ENCODE data around the gene ALK. TPM values are rescaled to one million over a fixed set of nuclear protein-coding genes. Genes with fewer than 3 reads are reported as not detected.

Gene ALK
- total RNA-seq, 2 donors from 2014 or later = 0.05 TPM; not detected in 1

- no peaks in the 10 kb centered on the region for H3K9me3 Mint-ChIP-seq
- DNase-seq (ENCODE audit: low spot score in 2 of 2) (no peak), ATAC-seq (no peak)
- no peaks in the 10 kb centered on the region for H3K36me3 Mint-ChIP-seq
- H3K27ac Mint-ChIP-seq = no peak overlapping the region
Measured at GRCh38 chr2:29583548-29584156, 337.7 kb downstream of the ALK start.

- H3K36me3 Mint-ChIP-seq = no peaks in the 10 kb centered on the region
- DNase-seq (ENCODE audit: low spot score in 2 of 2) (no peak), ATAC-seq (no peak)
- no peak overlapping the region for H3K27ac Mint-ChIP-seq
- no peaks in the 10 kb centered on the region for H3K9me3 Mint-ChIP-seq
Measured at GRCh38 chr2:29583104-29583503, 338.3 kb downstream of the ALK start.

- ATAC-seq (no peak), DNase-seq (ENCODE audit: low spot score in 2 of 2) (no peak)
- Mint-ChIP-seq H3K27ac (no peak overlapping the region), H3K9me3 (no peaks in the 10 kb centered on the region), H3K36me3 (no peaks in the 10 kb centered on the region)
Measured at GRCh38 chr2:29582062-29582461, 339.3 kb downstream of the ALK start.

- Mint-ChIP-seq H3K36me3 (no peaks in the 10 kb centered on the region), H3K27ac (no peak overlapping the region), H3K9me3 (no peaks in the 10 kb centered on the region)
- DNase-seq (ENCODE audit: low spot score in 2 of 2) = no peak
- ATAC-seq = no peak
Measured at GRCh38 chr2:29580223-29580622, 341.2 kb downstream of the ALK start.

- H3K9me3 Mint-ChIP-seq = no peaks in the 10 kb centered on the region
Measured at GRCh38 chr2:29579495-29580169, 341.8 kb downstream of the ALK start.

GRCh38 chr2:29578084-29578598, 343.2 kb downstream of the ALK start:
- H3K9me3 Mint-ChIP-seq = no peaks in the 10 kb centered on the region
- ATAC-seq (no peak), DNase-seq (ENCODE audit: low spot score in 2 of 2) (no peak)
- H3K27ac Mint-ChIP-seq = no peak overlapping the region
- no peaks in the 10 kb centered on the region for H3K36me3 Mint-ChIP-seq

More at GRCh38 chr2:29579495-29580169, 341.8 kb downstream of the ALK start:
- DNase-seq (ENCODE audit: low spot score in 2 of 2) (no peak), ATAC-seq (no peak)
- Mint-ChIP-seq H3K27ac (no peak overlapping the region), H3K36me3 (no peaks in the 10 kb centered on the region)

GRCh38 chr2:29576231-29576630, 345.2 kb downstream of the ALK start:
- Mint-ChIP-seq H3K9me3 (no peaks in the 10 kb centered on the region), H3K27ac (no peak overlapping the region), H3K36me3 (no peaks in the 10 kb centered on the region)
- no peak for ATAC-seq
- DNase-seq (ENCODE audit: low spot score in 2 of 2) = no peak

- ATAC-seq (no peak), DNase-seq (ENCODE audit: low spot score in 2 of 2) (no peak)
- Mint-ChIP-seq H3K27ac (no peak overlapping the region), H3K36me3 (no peaks in the 10 kb centered on the region), H3K9me3 (no peaks in the 10 kb centered on the region)
Measured at GRCh38 chr2:29575370-29575890, 346.0 kb downstream of the ALK start.

- ATAC-seq = no peak
- Mint-ChIP-seq H3K9me3 (no peaks in the 10 kb centered on the region), H3K27ac (no peak overlapping the region), H3K36me3 (no peaks in the 10 kb centered on the region)
- no peak for DNase-seq (ENCODE audit: low spot score in 2 of 2)
Measured at GRCh38 chr2:29573612-29574011, 347.8 kb downstream of the ALK start.

- no peak for DNase-seq (ENCODE audit: low spot score in 2 of 2)
- no peak overlapping the region for H3K27ac Mint-ChIP-seq
- no peaks in the 10 kb centered on the region for H3K36me3 Mint-ChIP-seq
- no peaks in the 10 kb centered on the region for H3K9me3 Mint-ChIP-seq
- ATAC-seq = no peak
Measured at GRCh38 chr2:29573147-29573546, 348.2 kb downstream of the ALK start.

- no peaks in the 10 kb centered on the region for H3K36me3 Mint-ChIP-seq
- H3K9me3 Mint-ChIP-seq = no peaks in the 10 kb centered on the region
- no peak overlapping the region for H3K27ac Mint-ChIP-seq
- ATAC-seq (no peak), DNase-seq (ENCODE audit: low spot score in 2 of 2) (no peak)
Measured at GRCh38 chr2:29570539-29570938, 350.8 kb downstream of the ALK start.

GRCh38 chr2:29567906-29568520, 353.4 kb downstream of the ALK start:
- Mint-ChIP-seq H3K27ac (no peak overlapping the region), H3K9me3 (no peaks in the 10 kb centered on the region), H3K36me3 (no peaks in the 10 kb centered on the region)
- ATAC-seq = no peak
- no peak for DNase-seq (ENCODE audit: low spot score in 2 of 2)

- no peaks in the 10 kb centered on the region for H3K36me3 Mint-ChIP-seq
- no peaks in the 10 kb centered on the region for H3K9me3 Mint-ChIP-seq
- ATAC-seq (no peak), DNase-seq (ENCODE audit: low spot score in 2 of 2) (no peak)
- H3K27ac Mint-ChIP-seq = no peak overlapping the region
Measured at GRCh38 chr2:29563697-29564096, 357.7 kb downstream of the ALK start.

- no peaks in the 10 kb centered on the region for H3K36me3 Mint-ChIP-seq
- DNase-seq (ENCODE audit: low spot score in 2 of 2) (no peak), ATAC-seq (no peak)
- no peaks in the 10 kb centered on the region for H3K9me3 Mint-ChIP-seq
- no peak overlapping the region for H3K27ac Mint-ChIP-seq
Measured at GRCh38 chr2:29562896-29563295, 358.5 kb downstream of the ALK start.

GRCh38 chr2:29562319-29562718, 359.1 kb downstream of the ALK start:
- no peak overlapping the region for H3K27ac Mint-ChIP-seq
- DNase-seq (ENCODE audit: low spot score in 2 of 2) (no peak), ATAC-seq (no peak)
- H3K9me3 Mint-ChIP-seq = no peaks in the 10 kb centered on the region
- H3K36me3 Mint-ChIP-seq = no peaks in the 10 kb centered on the region

- DNase-seq (ENCODE audit: low spot score in 2 of 2) (no peak), ATAC-seq (no peak)
- Mint-ChIP-seq H3K27ac (no peak overlapping the region), H3K36me3 (no peaks in the 10 kb centered on the region), H3K9me3 (no peaks in the 10 kb centered on the region)
Measured at GRCh38 chr2:29561628-29562027, 359.8 kb downstream of the ALK start.

- Mint-ChIP-seq H3K27ac (no peak overlapping the region), H3K9me3 (no peaks in the 10 kb centered on the region), H3K36me3 (no peaks in the 10 kb centered on the region)
- ATAC-seq (no peak), DNase-seq (ENCODE audit: low spot score in 2 of 2) (no peak)
Measured at GRCh38 chr2:29561181-29561580, 360.2 kb downstream of the ALK start.
